HG03571 (cell line): ENCODE data around the gene VKORC1L1.
"Not testable (repeated sequence)": the region's sequence is repeated elsewhere in the genome, so short reads cannot be mapped to it uniquely, and the experiment has no call there.

ENCODE experiments used
- ATAC-seq: cut with Tn5 transposase; IDR thresholded peaks from one replicate; pipeline ENCODE4 v1.9.1; 2021; ENCODE audit not compliant: unreplicated experiment

VKORC1L1 gene

GRCh38 chr7:65927489-65928448, 54.9 kb downstream of the VKORC1L1 start:
- ATAC-seq: no peak

GRCh38 chr7:65931685-65932084, 58.8 kb downstream of the VKORC1L1 start:
- no peak for ATAC-seq

- no peak for ATAC-seq
Observed at GRCh38 chr7:65937296-65937695, 64.4 kb downstream of the VKORC1L1 start.

GRCh38 chr7:65938336-65938895, 65.5 kb downstream of the VKORC1L1 start:
- ATAC-seq: no peak

GRCh38 chr7:65945787-65946186, 72.9 kb downstream of the VKORC1L1 start:
- not testable (repeated sequence) for ATAC-seq

- no peak for ATAC-seq
Observed at GRCh38 chr7:65946904-65947303, 74.0 kb downstream of the VKORC1L1 start.

GRCh38 chr7:65951837-65952578, 79.1 kb downstream of the VKORC1L1 start:
- no peak for ATAC-seq

GRCh38 chr7:65953001-65953720, 80.3 kb downstream of the VKORC1L1 start:
- ATAC-seq: no peak

- no peak for ATAC-seq
Observed at GRCh38 chr7:65953890-65954450, 81.1 kb downstream of the VKORC1L1 start.

GRCh38 chr7:65955718-65956117, 82.8 kb downstream of the VKORC1L1 start:
- ATAC-seq: no peak

- ATAC-seq: no peak
Observed at GRCh38 chr7:65960351-65961074, 87.6 kb downstream of the VKORC1L1 start.

GRCh38 chr7:65962033-65962432, 89.2 kb downstream of the VKORC1L1 start:
- no peak for ATAC-seq

GRCh38 chr7:65964671-65965070, 91.8 kb downstream of the VKORC1L1 start:
- ATAC-seq: not testable (repeated sequence)

- no peak for ATAC-seq
Observed at GRCh38 chr7:65966146-65966545, 93.3 kb downstream of the VKORC1L1 start.

GRCh38 chr7:65967361-65968155, 94.7 kb downstream of the VKORC1L1 start:
- no peak for ATAC-seq

- no peak for ATAC-seq
Observed at GRCh38 chr7:65968256-65969185, 95.6 kb downstream of the VKORC1L1 start.

GRCh38 chr7:65971021-65971420, 98.1 kb downstream of the VKORC1L1 start:
- ATAC-seq: no peak

- no peak for ATAC-seq
Observed at GRCh38 chr7:65972976-65973375, 100.1 kb downstream of the VKORC1L1 start.
